Activated CD8-positive, alpha-beta memory T cell treated with anti-CD3 and anti-CD28 coated beads, Interleukin-2, amount 10 ng/mL, durations not matched to agents 7 days and 5 days (primary cell): ENCODE data around the gene PLEKHM3. TPM values are rescaled to one million over a fixed set of nuclear protein-coding genes. Genes with fewer than 3 reads are reported as not detected.

ENCODE experiments used
- ATAC-seq: fragments of 150-1000 bp; cut with Tn5 transposase; one replicate; pipeline ENCODE4 v1.10.0; 2021; ENCODE audit warnings: moderate library complexity
- CTCF ChIA-PET: fragments of 350-600 bp; sonication (Branson Sonifier 250); formaldehyde crosslinking; loops from one replicate; lab custom pipeline; 2021; ENCODE audit warnings: antibody characterized with exemption; lab: Charles Lee
- DNase-seq: peaks from one replicate; pipeline ENCODE4 v3.0.0-alpha.2; 2020
- H3K27ac Mint-ChIP-seq: one replicate; pipeline ENCODE4 v1.8.0; 2021; ENCODE audit warnings: mild to moderate bottlenecking, mixed read lengths
- H3K27me3 Mint-ChIP-seq: one replicate; pipeline ENCODE4 v1.8.0; 2021; ENCODE audit warnings: mixed read lengths
- H3K36me3 Mint-ChIP-seq: one replicate; pipeline ENCODE4 v1.8.0; 2021; ENCODE audit warnings: mild to moderate bottlenecking, mixed read lengths
- H3K4me1 Mint-ChIP-seq: one replicate; pipeline ENCODE4 v1.8.0; 2021; ENCODE audit warnings: mixed read lengths
- H3K4me3 Mint-ChIP-seq: one replicate; pipeline ENCODE4 v1.8.0; 2021; ENCODE audit warnings: mild to moderate bottlenecking, moderate library complexity, mixed read lengths
- H3K9me3 Mint-ChIP-seq: one replicate; pipeline ENCODE4 v1.8.0; 2022; ENCODE audit warnings: low read depth, mixed read lengths
- total RNA-seq, 2 experiments: library from RNA; stranded (reverse); gene quantifications; one replicate each; pipeline ENCODE4 v1.2.3, GENCODE V29; 2021

The PLEKHM3 gene
- total RNA-seq, 2 experiments from 2014 or later: 4.7 to 5.1 TPM

DNA sequence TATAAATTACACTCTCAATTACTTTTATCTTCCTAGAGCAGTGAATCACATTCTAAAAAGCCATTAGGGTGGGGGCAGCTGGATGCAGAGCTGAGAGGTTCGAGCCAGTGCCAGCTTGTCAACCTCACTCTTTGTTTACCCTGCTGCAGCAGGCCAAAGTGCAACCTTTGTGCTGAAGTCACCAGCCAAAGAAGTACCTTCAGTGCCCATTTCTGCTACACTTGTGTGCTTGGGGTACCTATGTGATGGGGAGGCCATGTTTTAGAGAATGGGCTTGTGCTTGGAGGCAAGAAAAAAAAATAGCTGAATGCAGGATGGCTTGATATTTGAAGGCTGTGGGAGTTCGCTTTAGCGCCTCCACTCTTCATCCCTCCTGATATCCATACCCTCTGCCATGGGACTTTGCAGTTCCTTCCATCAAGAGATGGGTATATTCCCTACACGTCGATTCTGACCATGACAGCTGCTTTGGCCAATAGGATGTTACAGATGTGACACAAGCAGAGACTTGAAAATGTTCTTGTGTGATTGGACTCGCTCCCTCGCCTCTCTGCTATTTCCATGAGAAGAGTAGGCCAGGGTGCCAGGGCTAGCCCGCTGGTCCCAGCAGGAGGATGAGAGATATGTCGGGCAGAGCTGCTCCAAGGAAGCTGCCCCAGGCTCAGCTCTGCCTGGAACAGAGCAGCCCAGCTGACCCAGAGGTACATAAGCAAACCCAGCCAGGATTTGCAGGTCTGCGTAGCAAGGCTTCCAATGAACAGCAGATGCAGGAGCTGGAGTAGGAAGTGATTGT is 242.9 kb downstream of the PLEKHM3 start:
- ATAC-seq: no peak
- CTCF ChIA-PET: interaction anchor here (1.8 kb wide), 1 partner anchor 36 kb away, joined by 5 read pairs; no protein-coding TSS in a partner anchor
- no peaks in the 10 kb centered on the region for H3K36me3 Mint-ChIP-seq
- DNase-seq: no peak
- H3K27ac Mint-ChIP-seq: no peak overlapping the region
- H3K4me1 Mint-ChIP-seq: no peaks in the 10 kb centered on the region
- H3K27me3 Mint-ChIP-seq: peaks cover 23% of the 10 kb centered on the region
- no peaks in the 10 kb centered on the region for H3K9me3 Mint-ChIP-seq
- H3K4me3 Mint-ChIP-seq: no peak overlapping the region

DNA sequence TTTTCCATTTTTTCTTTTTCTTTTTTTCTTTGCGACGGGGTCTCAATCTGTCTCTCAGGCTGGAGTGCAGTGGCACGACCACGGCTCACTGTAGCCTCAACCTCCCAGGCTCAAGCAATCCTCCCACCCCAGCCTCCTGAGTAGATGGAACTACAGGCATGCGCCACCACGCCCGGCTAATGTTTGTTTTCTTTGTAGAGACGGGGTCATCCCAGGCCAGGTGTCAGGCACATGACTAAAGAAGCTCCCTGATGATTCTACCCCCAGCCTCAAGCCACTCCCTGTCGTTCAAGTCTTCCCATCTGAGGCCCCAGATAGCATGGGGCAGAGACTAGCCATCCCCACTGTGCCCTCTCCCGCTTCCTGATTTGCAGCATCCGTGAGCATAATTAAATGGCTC is 245.8 kb downstream of the PLEKHM3 start:
- DNase-seq: no peak
- no peak for ATAC-seq
- CTCF ChIA-PET: no interaction called here
- H3K4me1 Mint-ChIP-seq: peaks cover 8% of the 10 kb centered on the region
- H3K27me3 Mint-ChIP-seq: peaks cover 21% of the 10 kb centered on the region
- H3K9me3 Mint-ChIP-seq: no peaks in the 10 kb centered on the region
- no peaks in the 10 kb centered on the region for H3K36me3 Mint-ChIP-seq
- H3K4me3 Mint-ChIP-seq: no peak overlapping the region
- no peak overlapping the region for H3K27ac Mint-ChIP-seq

DNA sequence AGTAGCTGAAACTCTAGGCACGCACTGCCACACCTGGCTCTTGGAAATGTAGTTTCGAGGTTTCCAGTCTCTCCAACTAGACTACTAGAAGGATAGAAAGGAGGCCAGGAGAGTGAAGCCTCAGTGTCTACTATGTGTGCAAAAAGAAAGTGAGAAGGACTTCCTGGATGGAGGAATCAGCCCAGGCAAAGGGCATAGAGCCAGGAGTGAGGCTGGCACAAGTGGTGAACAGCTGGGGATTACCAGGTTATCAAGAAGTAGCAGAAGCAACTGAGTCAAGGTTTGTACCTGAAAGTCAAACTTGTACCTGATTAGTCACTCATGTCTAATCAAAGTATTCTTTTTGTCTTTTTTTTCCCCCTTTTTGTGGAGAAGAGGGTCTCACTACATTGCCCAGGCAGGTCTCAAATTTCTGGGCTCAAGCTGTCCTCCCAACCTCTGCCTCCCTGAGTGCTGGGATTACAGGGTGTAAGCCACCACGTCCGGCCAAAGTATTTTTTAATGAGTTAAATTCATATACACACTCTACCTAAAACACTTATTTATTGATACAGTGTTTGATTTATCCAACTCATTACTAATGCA is 246.9 kb downstream of the PLEKHM3 start:
- Mint-ChIP-seq H3K4me3 (no peak overlapping the region), H3K9me3 (no peaks in the 10 kb centered on the region), H3K36me3 (no peaks in the 10 kb centered on the region), H3K27ac (no peak overlapping the region), H3K4me1 (peaks cover 8% of the 10 kb centered on the region), H3K27me3 (peaks cover 23% of the 10 kb centered on the region)
- DNase-seq: no peak
- no peak for ATAC-seq
- CTCF ChIA-PET: no interaction called here

DNA sequence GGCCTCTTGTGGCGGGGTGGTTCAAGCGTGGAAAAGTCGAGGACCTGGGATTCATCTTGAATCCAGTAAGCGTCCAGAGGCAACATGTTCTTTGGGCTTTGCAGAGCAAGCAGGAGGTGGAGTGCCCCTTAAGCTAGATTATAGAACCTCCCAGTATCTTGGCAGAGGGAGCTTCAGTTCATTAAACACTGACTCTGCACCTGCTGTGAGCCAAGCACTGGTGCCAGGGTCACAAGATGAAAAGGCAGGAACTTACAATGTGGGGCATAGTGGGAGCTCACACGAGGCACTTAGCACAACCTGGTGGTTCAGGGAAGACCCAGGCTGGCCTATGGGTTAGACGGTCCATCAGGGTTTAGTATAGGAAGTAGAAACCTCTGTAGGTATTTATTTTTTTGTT is 248.2 kb downstream of the PLEKHM3 start:
- Mint-ChIP-seq H3K27ac (no peak overlapping the region), H3K36me3 (no peaks in the 10 kb centered on the region), H3K27me3 (peaks cover 20% of the 10 kb centered on the region), H3K9me3 (no peaks in the 10 kb centered on the region), H3K4me1 (peaks cover 8% of the 10 kb centered on the region), H3K4me3 (no peak overlapping the region)
- DNase-seq (no peak), ATAC-seq (no peak)
- CTCF ChIA-PET: interaction anchor here (1.3 kb wide), 1 partner anchor 196 kb away, joined by 3 read pairs; no protein-coding TSS in a partner anchor

DNA sequence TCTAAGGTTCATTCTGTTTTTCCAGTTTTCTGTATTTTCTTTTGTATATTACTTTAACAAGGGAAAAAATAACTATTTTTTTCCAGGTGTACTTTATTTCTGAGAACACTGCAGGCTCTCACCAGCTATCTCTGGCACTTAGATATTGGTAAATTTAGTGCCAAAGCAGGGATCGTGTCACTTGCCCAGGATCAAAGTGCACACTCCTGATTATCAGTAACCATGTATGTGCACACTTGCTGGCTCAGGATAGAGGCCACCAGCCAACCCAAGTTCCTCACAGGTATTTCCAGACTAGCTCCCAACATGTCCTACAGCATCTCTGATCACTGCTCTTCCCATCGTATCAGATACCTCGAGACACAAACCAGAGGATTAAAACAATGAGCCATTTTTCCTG is 249.9 kb downstream of the PLEKHM3 start:
- no peak for DNase-seq
- H3K36me3 Mint-ChIP-seq: no peaks in the 10 kb centered on the region
- ATAC-seq: no peak
- CTCF ChIA-PET: interaction anchor here (1.0 to 1.2 kb wide), 3 partner anchors 9 to 28 kb away, joined by 3 to 4 read pairs (median 3); no protein-coding TSS in a partner anchor
- peaks cover 21% of the 10 kb centered on the region for H3K27me3 Mint-ChIP-seq
- no peaks in the 10 kb centered on the region for H3K9me3 Mint-ChIP-seq
- no peak overlapping the region for H3K27ac Mint-ChIP-seq
- peaks cover 13% of the 10 kb centered on the region for H3K4me1 Mint-ChIP-seq
- no peak overlapping the region for H3K4me3 Mint-ChIP-seq

DNA sequence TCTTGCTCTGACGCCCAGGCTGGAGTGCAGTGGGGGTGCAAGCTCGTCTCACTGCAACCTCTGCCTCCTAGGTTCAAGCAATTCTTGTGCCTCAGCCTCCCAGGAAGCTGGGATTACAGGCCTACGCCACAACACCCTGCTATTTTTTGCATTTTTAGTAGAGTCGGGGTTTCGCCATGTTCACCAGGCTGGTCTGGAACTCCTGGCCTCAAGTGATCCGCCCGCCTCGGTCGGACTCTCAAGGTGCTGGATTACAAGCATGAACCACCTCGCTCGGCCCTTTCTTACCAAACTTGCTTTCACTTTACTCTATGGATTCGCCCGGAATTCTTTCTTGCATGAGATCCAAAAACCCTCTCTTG is 252.5 kb downstream of the PLEKHM3 start:
- Mint-ChIP-seq H3K4me3 (no peak overlapping the region), H3K9me3 (no peaks in the 10 kb centered on the region), H3K36me3 (no peaks in the 10 kb centered on the region), H3K4me1 (peaks cover 25% of the 10 kb centered on the region), H3K27ac (no peak overlapping the region), H3K27me3 (peaks cover 37% of the 10 kb centered on the region)
- no peak for ATAC-seq
- CTCF ChIA-PET: no interaction called here
- no peak for DNase-seq

DNA sequence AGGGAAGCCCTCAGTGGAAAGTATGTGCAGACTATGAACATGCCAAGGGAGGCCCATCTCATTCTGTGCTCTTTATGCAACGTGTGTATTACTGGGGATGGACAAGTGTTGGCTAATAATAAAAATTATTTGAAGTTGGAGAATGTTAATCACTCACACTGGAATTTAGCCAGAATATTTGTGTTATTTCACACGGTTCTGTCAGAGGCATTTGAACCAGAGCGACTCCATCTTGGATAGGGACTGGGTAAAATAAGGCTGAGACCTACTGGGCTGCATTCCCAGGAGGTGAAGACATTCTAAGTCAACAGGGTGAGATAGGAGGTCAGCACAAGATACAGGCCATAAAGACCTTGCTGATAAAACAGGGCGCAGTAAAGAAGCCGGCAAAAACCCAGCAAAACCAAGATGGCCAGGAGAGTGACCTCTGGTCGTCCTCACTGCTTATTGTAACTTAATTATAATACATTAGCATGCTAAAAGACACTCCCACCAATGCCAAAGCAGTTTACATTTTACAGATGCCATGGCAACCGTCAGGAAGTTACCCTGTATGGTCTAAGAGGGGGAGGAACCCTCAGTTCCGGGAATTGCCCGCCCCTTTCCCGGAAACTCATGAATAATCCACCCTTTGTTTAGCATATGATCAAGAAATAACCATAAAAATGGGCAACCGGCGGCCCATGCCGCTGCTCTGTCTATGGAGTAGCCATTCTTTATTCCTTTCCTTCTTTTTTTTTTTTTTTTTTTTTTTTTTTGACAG is 253.1 kb downstream of the PLEKHM3 start:
- Mint-ChIP-seq H3K27me3 (peaks cover 42% of the 10 kb centered on the region), H3K4me3 (no peak overlapping the region), H3K4me1 (peaks cover 30% of the 10 kb centered on the region), H3K9me3 (no peaks in the 10 kb centered on the region), H3K36me3 (peaks cover 2% of the 10 kb centered on the region), H3K27ac (no peak overlapping the region)
- no peak for ATAC-seq
- DNase-seq: peak; percentile 50
- CTCF ChIA-PET: no interaction called here

DNA sequence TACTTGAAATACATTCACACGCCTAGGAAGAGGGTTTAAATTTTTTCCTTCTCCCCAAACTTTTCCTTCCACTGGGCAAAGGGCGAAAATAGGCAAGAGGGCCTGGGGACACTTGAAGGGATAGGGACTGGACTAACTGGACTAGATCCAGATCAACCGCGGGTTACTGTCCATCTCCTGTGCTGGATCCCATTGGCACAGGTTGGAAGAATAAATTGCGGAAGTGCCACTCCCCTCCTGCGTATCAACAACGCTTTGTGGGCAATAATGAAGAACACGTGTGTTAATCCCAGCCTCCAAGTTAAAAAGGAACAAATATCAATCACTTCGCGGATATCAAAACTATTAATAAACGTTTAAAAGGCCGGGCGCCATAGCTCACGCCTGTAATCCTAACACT is 253.9 kb downstream of the PLEKHM3 start:
- Mint-ChIP-seq H3K4me3 (no peak overlapping the region), H3K9me3 (no peaks in the 10 kb centered on the region), H3K27ac (no peak overlapping the region), H3K27me3 (peaks cover 49% of the 10 kb centered on the region), H3K36me3 (peaks cover 3% of the 10 kb centered on the region), H3K4me1 (peaks cover 34% of the 10 kb centered on the region)
- CTCF ChIA-PET: no interaction called here
- DNase-seq (no peak), ATAC-seq (no peak)

Other genes with a start within 250 kb of the PLEKHM3 start
- not detected for gene CRYGD, start 99.0 kb upstream of the PLEKHM3 start, total RNA-seq
- gene CRYGC, start 104.3 kb upstream of the PLEKHM3 start, total RNA-seq: not detected
- not detected for gene CRYGB, start 120.6 kb upstream of the PLEKHM3 start, total RNA-seq
- gene CRYGA, start 138.1 kb upstream of the PLEKHM3 start, total RNA-seq: not detected
- not detected for gene C2orf80, start 164.5 kb upstream of the PLEKHM3 start, total RNA-seq
- 10 to 100 TPM; 39.7 to 45.6 TPM for gene IDH1, start 229.5 kb upstream of the PLEKHM3 start, total RNA-seq
- gene PIKFYVE, start 240.7 kb upstream of the PLEKHM3 start, total RNA-seq: 10 to 100 TPM; 27.3 to 32.6 TPM